Fibroblast of the aortic adventitia (primary cell): ENCODE results near the gene AKAP13. TPM values are rescaled to one million over a fixed set of nuclear protein-coding genes. Genes with fewer than 3 reads are reported as not detected.

ENCODE experiments used
- DNase-seq: peaks from one replicate; pipeline ENCODE4 v3.0.0-alpha.2; 2010; ENCODE audit warnings: low read depth
- H3K4me3 ChIP-seq: 2 replicates; pipeline ENCODE4 v1.5.1; 2011; ENCODE audit warnings: low read depth, mild to moderate bottlenecking, control low read depth, low read length, moderate library complexity
- total RNA-seq: library from RNA; depleted of rRNA; stranded (reverse); fragments of >200 nt; gene quantifications from 2 replicates; pipeline ENCODE4 v1.2.3, GENCODE V29; 2012; ENCODE audit warnings: low replicate concordance
- TF ChIP-seq, protein P1 (sequence below): IDR thresholded peaks from 2 replicates; pipeline ENCODE4 v1.5.1; 2011; ENCODE audit warnings: mild to moderate bottlenecking, low read length, control low read depth, inconsistent platforms; ENCODE audit not compliant: insufficient read depth

The AKAP13 gene
- total RNA-seq, 1 donor, result 89.9 TPM

DNA sequence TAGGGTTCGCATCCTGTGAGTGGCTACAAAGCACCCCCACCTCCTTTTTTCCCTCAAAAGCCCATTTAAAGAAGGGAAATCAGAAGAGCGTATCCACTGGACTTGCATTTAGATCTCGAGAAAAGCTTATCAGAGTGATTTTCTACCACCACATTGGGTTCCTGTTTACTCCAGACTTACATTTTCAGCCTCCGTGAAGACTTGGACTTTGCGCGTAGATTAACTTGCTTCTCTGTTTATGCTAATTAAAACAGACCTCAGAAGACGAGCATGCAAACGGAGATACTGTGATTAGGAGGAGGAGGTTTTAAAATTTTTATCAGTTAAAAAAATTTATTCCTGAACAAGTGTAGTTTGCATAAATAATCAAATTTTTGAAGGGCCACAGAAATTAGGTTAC lies 115.7 kb downstream of the AKAP13 start:
- TF ChIP-seq, protein P1, sequence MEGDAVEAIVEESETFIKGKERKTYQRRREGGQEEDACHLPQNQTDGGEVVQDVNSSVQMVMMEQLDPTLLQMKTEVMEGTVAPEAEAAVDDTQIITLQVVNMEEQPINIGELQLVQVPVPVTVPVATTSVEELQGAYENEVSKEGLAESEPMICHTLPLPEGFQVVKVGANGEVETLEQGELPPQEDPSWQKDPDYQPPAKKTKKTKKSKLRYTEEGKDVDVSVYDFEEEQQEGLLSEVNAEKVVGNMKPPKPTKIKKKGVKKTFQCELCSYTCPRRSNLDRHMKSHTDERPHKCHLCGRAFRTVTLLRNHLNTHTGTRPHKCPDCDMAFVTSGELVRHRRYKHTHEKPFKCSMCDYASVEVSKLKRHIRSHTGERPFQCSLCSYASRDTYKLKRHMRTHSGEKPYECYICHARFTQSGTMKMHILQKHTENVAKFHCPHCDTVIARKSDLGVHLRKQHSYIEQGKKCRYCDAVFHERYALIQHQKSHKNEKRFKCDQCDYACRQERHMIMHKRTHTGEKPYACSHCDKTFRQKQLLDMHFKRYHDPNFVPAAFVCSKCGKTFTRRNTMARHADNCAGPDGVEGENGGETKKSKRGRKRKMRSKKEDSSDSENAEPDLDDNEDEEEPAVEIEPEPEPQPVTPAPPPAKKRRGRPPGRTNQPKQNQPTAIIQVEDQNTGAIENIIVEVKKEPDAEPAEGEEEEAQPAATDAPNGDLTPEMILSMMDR, result no peak
- no peak for DNase-seq
- H3K4me3 ChIP-seq, result no peak overlapping the region

DNA sequence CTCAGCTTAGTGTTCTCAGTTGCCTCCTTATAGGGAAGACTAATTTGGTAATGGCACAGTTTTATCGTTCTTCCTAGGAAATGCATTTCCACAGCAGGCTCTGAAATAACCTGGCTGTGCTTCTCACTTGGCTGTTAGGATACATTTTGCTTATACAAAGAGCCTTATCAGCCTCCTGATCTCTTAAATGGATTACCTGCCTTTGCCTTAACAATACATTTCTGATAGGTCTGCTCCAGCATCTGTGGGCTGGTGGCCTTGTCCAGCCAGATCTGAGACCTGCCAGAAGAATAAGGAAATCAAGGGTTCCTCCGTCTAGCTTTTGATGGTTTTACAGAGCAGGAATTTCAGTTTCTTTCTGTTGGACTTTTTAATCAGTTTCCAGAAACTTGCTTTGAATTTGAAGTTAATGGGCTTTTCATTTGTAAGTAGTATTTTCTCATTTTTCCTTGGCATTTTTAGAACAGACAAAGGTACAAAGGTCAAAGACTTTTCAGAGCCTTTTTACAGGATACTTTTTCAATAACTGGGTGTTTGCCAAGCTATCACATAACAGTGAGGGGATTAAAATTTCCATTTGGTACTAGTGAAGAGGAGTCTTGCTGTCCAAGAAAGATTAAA lies 116.3 kb downstream of the AKAP13 start:
- TF ChIP-seq, protein P1, result no peak
- H3K4me3 ChIP-seq, result no peak overlapping the region
- no peak for DNase-seq

DNA sequence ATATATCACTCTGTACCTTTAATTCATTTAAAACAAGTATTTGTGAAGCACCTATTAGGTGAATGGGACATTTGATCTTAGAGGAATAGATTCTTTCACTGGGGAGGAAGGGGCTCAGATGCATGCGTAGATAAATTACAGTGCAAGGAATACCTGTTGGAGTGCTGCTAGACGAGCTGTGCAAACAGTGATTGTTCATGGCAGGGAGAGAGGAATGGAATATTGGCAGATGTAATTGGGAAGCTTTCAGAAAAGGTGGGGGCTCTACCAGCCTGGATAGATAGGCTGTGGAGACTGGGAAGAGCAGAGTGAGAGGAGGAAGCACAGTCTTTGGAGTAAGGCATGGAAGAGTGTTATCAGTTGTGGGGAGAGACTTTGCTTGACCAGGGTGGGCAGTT lies 116.8 kb downstream of the AKAP13 start:
- no peak for DNase-seq
- TF ChIP-seq, protein P1, result no peak
- no peak overlapping the region for H3K4me3 ChIP-seq

DNA sequence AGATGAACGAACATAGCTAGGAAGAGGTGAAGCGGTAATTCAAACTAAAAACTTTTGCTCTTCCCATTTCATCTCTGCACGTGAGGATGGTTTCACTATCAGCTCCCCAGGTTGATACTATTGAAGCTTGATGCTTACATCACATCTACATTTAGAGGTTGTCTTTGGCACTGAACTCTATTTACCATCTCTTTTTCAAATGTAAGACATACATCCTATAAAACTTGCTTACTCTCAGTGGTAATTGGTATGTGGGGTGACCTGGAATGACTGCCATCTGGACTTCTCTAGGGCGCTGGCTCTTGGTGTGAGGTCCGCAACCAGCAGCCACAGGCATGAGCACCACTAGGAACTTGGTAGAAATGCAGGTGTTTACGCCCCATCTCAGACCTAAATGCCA lies 118.1 kb downstream of the AKAP13 start:
- H3K4me3 ChIP-seq, result no peak overlapping the region
- TF ChIP-seq, protein P1, result no peak
- no peak for DNase-seq

DNA sequence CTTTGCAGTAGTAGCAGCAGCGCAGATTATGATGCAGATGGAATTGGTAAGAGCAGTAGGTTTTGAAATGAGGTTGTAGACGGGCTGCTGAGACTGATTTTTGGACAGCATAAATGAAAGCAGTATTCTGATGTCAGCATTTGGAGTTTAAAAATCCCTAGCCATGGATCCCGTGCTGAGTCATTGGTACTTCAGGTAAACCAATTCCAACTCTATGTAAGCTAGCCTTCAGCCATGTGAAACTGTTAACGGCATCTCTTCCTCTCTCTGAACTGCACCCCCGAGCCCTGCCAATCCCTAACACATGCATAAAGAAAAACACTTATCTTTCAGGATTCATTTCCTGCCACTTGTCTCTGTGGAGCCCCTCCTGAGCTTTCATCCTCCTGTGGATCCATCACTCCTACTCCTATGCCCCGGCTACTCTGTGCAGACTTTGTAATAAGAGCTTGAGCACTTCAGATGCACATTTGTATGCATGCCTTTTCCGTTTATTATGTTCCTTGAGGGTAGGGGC lies 119.0 kb downstream of the AKAP13 start:
- DNase-seq, result peak; percentile 27
- TF ChIP-seq, protein P1, result no peak
- H3K4me3 ChIP-seq, result no peak overlapping the region

DNA sequence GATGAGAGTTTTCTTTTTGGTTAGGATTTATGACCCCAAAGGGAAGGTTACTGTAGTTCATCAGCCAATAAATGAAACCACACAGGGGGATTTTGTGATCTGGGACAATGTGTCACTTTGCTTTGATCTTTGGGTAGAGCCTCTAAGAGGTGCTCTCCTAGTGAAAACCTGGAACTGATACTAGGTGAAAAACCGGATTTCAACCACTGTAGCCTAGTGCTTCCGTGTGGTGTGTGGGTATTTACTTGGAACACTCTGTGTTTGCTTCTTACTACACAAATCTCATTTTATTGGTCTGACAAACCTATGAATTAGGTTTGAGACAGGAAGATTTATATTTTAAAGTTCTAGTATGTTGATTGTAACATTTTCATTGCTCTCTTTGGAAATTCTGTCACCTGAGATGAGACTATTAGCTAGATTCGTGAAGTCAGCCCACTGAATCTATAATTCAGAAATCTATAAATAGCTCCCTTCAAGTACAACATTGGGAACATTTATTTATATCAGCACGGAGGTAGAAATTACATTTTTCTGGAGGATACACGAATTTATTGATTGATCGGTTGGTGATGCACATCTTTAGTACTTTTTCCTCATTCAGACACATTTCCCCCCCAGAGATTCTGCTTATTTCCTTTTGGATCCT lies 119.8 kb downstream of the AKAP13 start:
- TF ChIP-seq, protein P1, result no peak
- no peak for DNase-seq
- H3K4me3 ChIP-seq, result no peak overlapping the region

DNA sequence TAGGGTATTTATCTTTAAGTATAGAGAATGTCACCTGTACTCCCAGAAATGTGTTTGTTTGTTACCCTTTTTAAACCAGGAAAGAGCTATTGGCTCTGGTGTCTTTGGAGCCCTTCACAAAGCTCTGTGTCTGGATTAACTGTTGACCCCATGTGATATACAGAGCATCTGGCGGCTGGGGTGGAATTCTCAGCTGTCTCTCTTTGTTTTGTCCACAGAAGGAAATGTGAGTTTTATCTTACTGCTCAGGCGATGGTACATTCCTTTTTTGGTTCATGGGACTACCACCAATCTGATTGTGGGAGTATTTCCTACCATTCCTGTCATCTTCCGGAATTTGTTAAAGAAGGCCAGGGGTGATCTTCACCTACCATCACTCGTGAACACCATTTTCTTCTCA lies 120.3 kb downstream of the AKAP13 start:
- TF ChIP-seq, protein P1, result no peak
- no peak for DNase-seq
- no peak overlapping the region for H3K4me3 ChIP-seq
